Heart right ventricle (tissue), 16 donors: ENCODE data around the gene CD177. TPM values are rescaled to one million over a fixed set of nuclear protein-coding genes. Genes with fewer than 3 reads are reported as not detected.

Experiments used
- ATAC-seq, 8 donors: fragments of 200-7000 bp; cut with Tn5 transposase; one replicate each; pipeline ENCODE4 v1.9.1; 2020; ENCODE audit warnings: mild to moderate bottlenecking in 8 of 8, moderate library complexity in 8 of 8, moderate number of reproducible peaks in 1 of 8
- DNase-seq, 2 donors: peaks; one replicate each; pipeline ENCODE4 v3.0.0-alpha.2; 2020
- H3K27ac ChIP-seq, 10 donors: fragments of 200-600 bp; sonication (generic) in 2 of 10; one replicate each; pipeline versions ENCODE4 v1.5.0 to v1.8.0; 2020 to 2022; ENCODE audit warnings: mild to moderate bottlenecking in 3 of 10
- H3K27me3 ChIP-seq, 7 donors: fragments of 200-600 bp; one replicate each; pipeline ENCODE4 v1.8.0; 2021 to 2022; ENCODE audit warnings: mild to moderate bottlenecking in 2 of 7
- H3K36me3 ChIP-seq, 9 donors: fragments of 200-600 bp; sonication (generic) in 1 of 9; one replicate each; pipeline versions ENCODE4 v1.5.0 to v1.8.0; 2020 to 2022; ENCODE audit warnings: mild to moderate bottlenecking in 2 of 9
- H3K4me1 ChIP-seq, 9 donors: fragments of 200-600 bp; sonication (generic) in 1 of 9; one replicate each; pipeline versions ENCODE4 v1.5.0 to v1.8.0; 2020 to 2022; ENCODE audit warnings: mild to moderate bottlenecking in 4 of 9
- H3K4me3 ChIP-seq, 10 donors: fragments of 200-600 bp; sonication (generic) in 2 of 10; one replicate each; pipeline versions ENCODE4 v1.5.0 to v1.8.0; 2020 to 2022; ENCODE audit warnings: mild to moderate bottlenecking in 7 of 10, moderate library complexity in 2 of 10
- H3K9me3 ChIP-seq, 11 donors: fragments of 200-600 bp in 10 of 11; sonication (generic) in 2 of 11; one replicate each; pipeline versions ENCODE4 v1.5.0 to v1.8.0; 2013 to 2022; ENCODE audit warnings: mild to moderate bottlenecking in 2 of 11, control low read depth in 1 of 11, moderate library complexity in 1 of 11
- CTCF ChIP-seq, 9 donors: fragments of 200-600 bp; sonication (generic) in 2 of 9; IDR thresholded peaks; one replicate each; pipeline versions ENCODE4 v1.5.0 to v1.8.0; 2021 to 2022; ENCODE audit warnings: antibody characterized with exemption in 9 of 9, mild to moderate bottlenecking in 5 of 9, moderate library complexity in 1 of 9
- WGBS, 2 donors: extraction: QIAGEN DNeasy Blood & Tissue Kit; methylation state at CpG; one replicate each; pipeline ENCODE4 v1.1.7; 2013; ENCODE audit warnings: inconsistent platforms in 1 of 2; 5-methylcytosine and 5-hydroxymethylcytosine counted together
- intact Hi-C, 10 donors: fragments of 100-400 bp; cut with DNase I; formaldehyde crosslinking; loops; one replicate each; pipeline versions ENCODE4 v1.11.1 to v1.14.2; 2022
- polyA plus RNA-seq, 2 donors: library from polyadenylated mRNA; stranded (reverse); fragments of 200-250 nt; gene quantifications; one replicate each; pipeline ENCODE4 v1.2.3, GENCODE V29; 2013
- total RNA-seq, 10 donors: library from RNA; stranded (reverse); fragmentation: NEBNext Ultra II Directional in 3 of 10; extraction: Animal tissue kit (Norgen Biotek cat#: 25700) in 3 of 10; gene quantifications; one replicate each; pipeline versions ENCODE4 v1.2.1 to v1.2.4, GENCODE V29; 2021 to 2023
- donor health status: Arrhythmogenic right ventricular cardiomyopathy.
- donor health status: ischemic (EF 13 %, LVEDD 7.1; RV severe dilation, severe dysfunction).
- donor health status: healthy with polysubstance abuse.
- donor health status: DM: no; HTN: yes; CAD: no.
- donor health status: DM: no; HTN: no; CAD: no.
- donor health status: ischemic (EF 25% LVEDD 6.9; RV normal size, moderate dysfunction).
- donor health status: ischemic (EF 25% LVEDD 5.7; RV mildly dilated, moderate dysfunction).
- donor health status: healthy.
- donor health status: DM: yes; HTN: yes; CAD: no.
- donor health status: Ischemic cardiomyopathy.
- donor health status: ischemic (EF 35%, LVEDD 5.7; RV mildly dilated, moderate dysfunction).
- donor health status: nonischemic (EF 11% LVEDD 7.7; RV severe dilation, severe dysfunction).
- donor health status: DM: yes; HTN: yes; CAD: no.
- donor health status: PGD.
- donor health status: ischemic (EF 29% LVEDD 5.4; RV normal size, mild dysfunction).
- donor health status: nonischemic (EF 23%, LVEDD 6.1; RV moderate dilation, normal function).

Gene CD177
- total and polyA plus RNA-seq, 12 donors: 0.07 to 0.56 (median 0.54) TPM; not detected in 7

- WGBS, 2 donors: 77% methylated on average over 6 of the region's 6 CpGs
- no peak for ATAC-seq
- intact Hi-C loops: no loop called here
These were observed 42.1 kb downstream of the CD177 start for GRCh38 chr19:43395561-43395960.

DNA sequence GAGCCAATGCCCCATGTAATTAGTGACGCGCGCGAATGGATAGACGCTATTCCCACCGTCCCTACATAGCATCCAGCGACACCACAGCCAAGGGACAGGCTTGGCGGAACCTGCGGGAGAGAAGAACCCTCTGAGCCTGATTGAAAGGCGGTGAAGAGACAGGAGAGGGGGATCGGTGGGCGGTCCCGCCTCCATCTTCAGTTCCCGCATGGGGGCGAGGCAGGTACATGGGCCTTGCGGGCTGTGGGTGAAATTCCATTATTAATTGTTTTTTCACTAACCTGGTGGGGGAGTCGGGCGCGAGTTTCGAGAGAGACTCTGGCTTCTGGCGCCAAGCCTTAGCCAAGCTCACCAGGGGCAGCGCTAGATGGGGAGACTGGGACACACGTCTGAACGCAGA, 52.8 kb downstream of the CD177 start:
- WGBS, 2 donors: 32 to 52% methylated on average over 24 of the region's 24 CpGs
- ATAC-seq: no peak
- intact Hi-C loops: no loop called here
- Histone ChIP-seq H3K27ac (no peak overlapping the region), H3K36me3 (no peaks in the 10 kb centered on the region), H3K4me3 (no peak overlapping the region), H3K27me3 (peaks cover 0 to 33% (median 17%) of the 10 kb centered on the region in 7 donors), H3K9me3 (no peaks in the 10 kb centered on the region), H3K4me1 (no peaks in the 10 kb centered on the region)
- no peak for TF ChIP-seq CTCF (IDR thresholded peaks at IDR 0.05)
- DNase-seq: no peak

More at GRCh38 chr19:43395561-43395960, 42.1 kb downstream of the CD177 start:
- no peak for TF ChIP-seq CTCF (IDR thresholded peaks at IDR 0.05)
- DNase-seq: no peak
- no peaks in the 10 kb centered on the region for H3K4me1 ChIP-seq
- H3K27me3 ChIP-seq: peaks cover 0 to 51% (median 13%) of the 10 kb centered on the region in 7 donors
- H3K27ac ChIP-seq: no peak overlapping the region
- H3K9me3 ChIP-seq: no peaks in the 10 kb centered on the region
- no peak overlapping the region for H3K4me3 ChIP-seq
- no peaks in the 10 kb centered on the region for H3K36me3 ChIP-seq

- H3K36me3 ChIP-seq: no peaks in the 10 kb centered on the region
- no peaks in the 10 kb centered on the region for H3K9me3 ChIP-seq
- H3K27me3 ChIP-seq: peaks cover 0 to 40% (median 17%) of the 10 kb centered on the region in 7 donors
- H3K4me3 ChIP-seq: no peak overlapping the region
- H3K4me1 ChIP-seq: no peaks in the 10 kb centered on the region
- 78 to 80% methylated on average over 22 of the region's 22 CpGs for WGBS, 2 donors
- no peak for DNase-seq
- H3K27ac ChIP-seq: no peak overlapping the region
- TF ChIP-seq CTCF (IDR thresholded peaks at IDR 0.05): no peak
- no peak for ATAC-seq
- intact Hi-C loops: no loop called here
These were observed 54.0 kb downstream of the CD177 start for GRCh38 chr19:43407416-43408005.

DNA sequence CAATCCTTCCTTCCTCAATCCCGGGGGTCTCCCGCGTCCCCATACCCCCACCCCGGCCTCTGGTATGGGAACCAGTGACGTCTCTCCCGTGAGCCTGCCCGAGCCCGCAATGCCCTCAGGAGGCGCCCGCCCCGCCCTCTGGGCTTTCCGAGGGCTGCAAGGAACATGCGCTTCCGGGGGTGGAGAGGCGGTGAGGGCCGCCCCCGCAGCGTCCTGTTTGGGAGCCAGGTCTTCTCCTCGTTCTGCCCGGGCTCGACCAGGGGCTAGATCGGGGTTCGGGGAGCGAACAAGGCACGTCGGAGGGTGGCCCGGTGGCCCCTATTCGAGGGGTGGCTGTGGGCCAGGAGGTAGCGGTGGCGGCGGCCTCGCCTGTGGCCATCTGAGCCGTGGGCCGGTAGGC, 54.6 kb downstream of the CD177 start:
- no peaks in the 10 kb centered on the region for H3K9me3 ChIP-seq
- H3K27ac ChIP-seq: no peak overlapping the region
- intact Hi-C loops: no loop called here
- no peak for ATAC-seq
- no peak for TF ChIP-seq CTCF (IDR thresholded peaks at IDR 0.05)
- H3K4me1 ChIP-seq: no peaks in the 10 kb centered on the region
- no peaks in the 10 kb centered on the region for H3K36me3 ChIP-seq
- WGBS, 2 donors: 83% methylated on average over 31 to 34 of the region's 34 CpGs
- no peak overlapping the region for H3K4me3 ChIP-seq
- DNase-seq: no peak
- peaks cover 0 to 36% (median 17%) of the 10 kb centered on the region in 7 donors for H3K27me3 ChIP-seq
